Testis (tissue), 3 donors: ENCODE measurements around the gene LRP8. TPM values are rescaled to one million over a fixed set of nuclear protein-coding genes. Genes with fewer than 3 reads are reported as not detected.

ENCODE experiments used
- polyA plus RNA-seq: library from polyadenylated mRNA; stranded (reverse); fragments of 350-450 nt; fragmentation: Illumina TruSeq; extraction: RNeasy Lipid Tissue Mini Kit (QIAGEN cat#74804); gene quantifications from one replicate; pipeline ENCODE4 v1.2.3, GENCODE V29; 2014; ENCODE audit warnings: low read depth, low replicate concordance; ENCODE audit not compliant: insufficient read depth
- total RNA-seq, 2 donors: library from RNA; depleted of rRNA; stranded (reverse); fragments of >200 nt; gene quantifications; one replicate each; pipeline ENCODE4 v1.2.3, GENCODE V29; 2016

LRP8 gene
- total and polyA plus RNA-seq, 3 donors from 2014 or later = 64.3 to 253 (median 223) TPM

Other genes with a start within 250 kb of the LRP8 start
- 1 to 10 TPM in 1 of 2 donors, under 1 TPM in 1; 0.47 to 1.2 TPM for gene SLC1A7, start 185.4 kb downstream of the LRP8 start, total RNA-seq
- gene SLC1A7, start 185.4 kb downstream of the LRP8 start, polyA plus RNA-seq = 0.32 TPM
- 10 to 100 TPM; 44.4 to 61.7 TPM for gene CPT2, start 131.2 kb downstream of the LRP8 start, total RNA-seq
- gene CPT2, start 131.2 kb downstream of the LRP8 start, polyA plus RNA-seq = 36.9 TPM
- 10 to 100 TPM; 55.0 to 55.4 TPM for gene CZIB, start 107.4 kb downstream of the LRP8 start, total RNA-seq
- gene CZIB, start 107.4 kb downstream of the LRP8 start, polyA plus RNA-seq = 97.2 TPM
- gene MAGOH, start 89.6 kb downstream of the LRP8 start, total RNA-seq = 10 to 100 TPM; 32.0 to 39.1 TPM
- gene MAGOH, start 89.6 kb downstream of the LRP8 start, polyA plus RNA-seq = 50.0 TPM
- gene DMRTB1, start 131.3 kb upstream of the LRP8 start, total RNA-seq = 10 to 100 TPM; 44.5 to 51.8 TPM
- 107 TPM for gene DMRTB1, start 131.3 kb upstream of the LRP8 start, polyA plus RNA-seq